Right atrium auricular region (tissue), 2 donors: ENCODE measurements around the gene FDX1. TPM values are rescaled to one million over a fixed set of nuclear protein-coding genes. Genes with fewer than 3 reads are reported as not detected.
A peak's percentile ranks its signal among the peaks of the same experiment; 100 is the strongest.
"Not testable (repeated sequence)": the region's sequence is repeated elsewhere in the genome, so short reads cannot be mapped to it uniquely, and the experiment has no call there.

Experiments used
- DNase-seq: peaks from one replicate; pipeline ENCODE4 v3.0.0-alpha.2; 2019; ENCODE audit warnings: low spot score
- H3K27ac ChIP-seq, 2 donors: fragments of 200-600 bp; sonication (generic); 1 replicate in 1 of 2; 2 replicates in 1 of 2; pipeline ENCODE4 v1.5.1; 2016 to 2019
- H3K27me3 ChIP-seq, 2 donors: fragments of 200-600 bp; sonication (generic); one replicate each; pipeline versions ENCODE4 v1.5.1 to v1.6.0; 2017 to 2019
- H3K36me3 ChIP-seq: fragments of 200-600 bp; sonication (generic); one replicate; pipeline ENCODE4 v1.5.1; 2016
- H3K4me1 ChIP-seq, 2 donors: fragments of 200-600 bp; sonication (generic); one replicate each; pipeline versions ENCODE4 v1.5.1 to v1.6.0; 2017 to 2019
- H3K4me3 ChIP-seq, 2 donors: fragments of 200-600 bp; sonication (generic); 1 replicate in 1 of 2; 2 replicates in 1 of 2; pipeline ENCODE4 v1.5.1; 2017 to 2019; ENCODE audit warnings: mild to moderate bottlenecking in 1 of 2, moderate library complexity in 1 of 2
- H3K9me3 ChIP-seq, 2 donors: fragments of 200-600 bp; sonication (generic); one replicate each; pipeline ENCODE4 v1.5.1; 2019
- CTCF ChIP-seq, 2 donors: fragments of 200-600 bp; sonication (generic); IDR thresholded peaks; one replicate each; pipeline ENCODE4 v1.5.1; 2019; ENCODE audit warnings: antibody characterized with exemption in 2 of 2
- total RNA-seq, 2 donors: library from RNA; depleted of rRNA; stranded (reverse); fragments of >200 nt; gene quantifications; one replicate each; pipeline ENCODE4 v1.1.0, GENCODE V29; 2016

Gene FDX1
- total RNA-seq = 10 to 100 TPM; 12.1 to 27.5 TPM

GRCh38 chr11:110429731-110430266 is at the start of gene FDX1:
TSS of gene FDX1 (plus strand) at chr11:110429948. CDS start at chr11:110430121, 173 bp downstream.
- H3K27ac ChIP-seq = peak within 1 kb of the TSS; percentile 90 to 95
- no peaks in the 10 kb centered on the region for H3K36me3 ChIP-seq
- H3K4me3 ChIP-seq = peak within 1 kb of the TSS; percentile 64 to 82
- no peaks in the 10 kb centered on the region for H3K27me3 ChIP-seq
- H3K4me1 ChIP-seq = peaks cover 0 to 24% of the 10 kb centered on the region in 2 donors
- peak; percentile 68 to 74 for TF ChIP-seq CTCF (IDR thresholded peaks at IDR 0.05)
- peak; percentile 79 for DNase-seq
- H3K9me3 ChIP-seq = no peaks in the 10 kb centered on the region

GRCh38 chr11:110380836-110381622 is 48.7 kb upstream of the FDX1 start:
- DNase-seq = no peak
- no peaks in the 10 kb centered on the region for H3K36me3 ChIP-seq
- no peak for TF ChIP-seq CTCF (IDR thresholded peaks at IDR 0.05)
- no peak overlapping the region for H3K27ac ChIP-seq
- peaks cover 0 to 12% of the 10 kb centered on the region in 2 donors for H3K4me1 ChIP-seq
- no peaks in the 10 kb centered on the region for H3K9me3 ChIP-seq
- no peaks in the 10 kb centered on the region for H3K27me3 ChIP-seq
- H3K4me3 ChIP-seq = no peak overlapping the region

GRCh38 chr11:110388231-110388630 is 41.5 kb upstream of the FDX1 start:
- not testable (repeated sequence) for H3K36me3 ChIP-seq, DNase-seq, H3K4me3 ChIP-seq, H3K9me3 ChIP-seq, H3K27me3 ChIP-seq, H3K4me1 ChIP-seq, H3K27ac ChIP-seq

- H3K9me3 ChIP-seq = peaks cover 0 to 7% of the 10 kb centered on the region in 2 donors
- TF ChIP-seq CTCF (IDR thresholded peaks at IDR 0.05) = no peak
These were observed 39.8 kb upstream of the FDX1 start for GRCh38 chr11:110389965-110390364.

GRCh38 chr11:110392056-110392455 is 37.7 kb upstream of the FDX1 start:
- Histone ChIP-seq H3K27me3 (no peaks in the 10 kb centered on the region), H3K4me1 (no peaks in the 10 kb centered on the region), H3K36me3 (no peaks in the 10 kb centered on the region), H3K9me3 (peaks cover 0 to 10% of the 10 kb centered on the region in 2 donors), H3K4me3 (no peak overlapping the region), H3K27ac (no peak overlapping the region)
- DNase-seq = no peak
- TF ChIP-seq CTCF (IDR thresholded peaks at IDR 0.05) = no peak

More at GRCh38 chr11:110389965-110390364, 39.8 kb upstream of the FDX1 start:
- Histone ChIP-seq H3K4me1 (no peaks in the 10 kb centered on the region), H3K27ac (no peak overlapping the region), H3K4me3 (no peak overlapping the region), H3K36me3 (no peaks in the 10 kb centered on the region), H3K27me3 (no peaks in the 10 kb centered on the region)
- DNase-seq = no peak

- not testable (repeated sequence) for H3K36me3 ChIP-seq, H3K4me1 ChIP-seq, H3K4me3 ChIP-seq, H3K27me3 ChIP-seq, DNase-seq, H3K27ac ChIP-seq
- peaks cover 0 to 15% of the 10 kb centered on the region in 2 donors for H3K9me3 ChIP-seq
These were observed 32.0 kb upstream of the FDX1 start for GRCh38 chr11:110397668-110398286.

- not testable (repeated sequence) for H3K9me3 ChIP-seq, H3K4me1 ChIP-seq, H3K36me3 ChIP-seq, H3K27ac ChIP-seq, H3K4me3 ChIP-seq, H3K27me3 ChIP-seq, DNase-seq
These were observed 26.2 kb upstream of the FDX1 start for GRCh38 chr11:110403585-110403984.

- H3K9me3 ChIP-seq, H3K4me1 ChIP-seq, DNase-seq, H3K4me3 ChIP-seq, H3K27me3 ChIP-seq, H3K27ac ChIP-seq, H3K36me3 ChIP-seq: not testable (repeated sequence)
These were observed 24.1 kb upstream of the FDX1 start for GRCh38 chr11:110405636-110406035.
